PFSK-1 (cell line): ENCODE results near the gene LAMB1.

Experiments
- POLR2AphosphoS5 ChIP-seq: IDR thresholded peaks from 2 replicates; pipeline ENCODE4 v1.6.1; 2012; ENCODE audit warnings: low read depth, mild to moderate bottlenecking, control low read depth, low read length, moderate library complexity
- SIN3A ChIP-seq: IDR thresholded peaks from 2 replicates; pipeline ENCODE4 v1.6.1; 2012; ENCODE audit warnings: mild to moderate bottlenecking, low read length, moderate library complexity, borderline replicate concordance; ENCODE audit not compliant: insufficient read depth
- TAF1 ChIP-seq: IDR thresholded peaks from 2 replicates; pipeline ENCODE4 v1.6.1; 2012; ENCODE audit warnings: low read length, control low read depth, borderline replicate concordance; ENCODE audit not compliant: insufficient read depth
- TF ChIP-seq, protein P1 (sequence below), 2 experiments: IDR thresholded peaks; 2 replicates each; pipeline versions ENCODE4 v1.6.1 to v1.8.0; 2011 to 2012; ENCODE audit warnings: low read depth in 2 of 2, low read length in 2 of 2, control low read depth in 1 of 2, inconsistent platforms in 1 of 2, mild to moderate bottlenecking in 1 of 2, moderate library complexity in 1 of 2; ENCODE audit not compliant: insufficient read depth in 1 of 2

DNA sequence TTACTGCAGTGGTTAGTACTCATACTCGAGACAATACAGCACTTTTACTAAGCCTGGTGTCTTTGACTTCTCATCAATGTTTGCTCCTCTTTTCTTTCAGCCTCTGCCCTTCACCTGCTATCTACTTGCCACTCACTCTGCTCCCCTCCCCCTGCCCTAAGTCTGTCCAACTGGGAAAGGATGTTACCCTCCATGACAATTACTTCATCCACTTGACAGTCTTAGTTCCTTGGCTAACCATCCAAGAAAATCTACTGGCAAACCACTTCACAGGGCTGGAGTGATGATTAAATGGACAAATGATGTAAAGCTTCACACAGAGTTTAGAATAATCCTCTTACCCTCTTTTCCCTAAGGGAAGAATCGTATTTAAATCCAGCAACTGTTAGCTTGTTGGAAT lies 120.2 kb downstream of the LAMB1 start:
- TF ChIP-seq, protein P1, sequence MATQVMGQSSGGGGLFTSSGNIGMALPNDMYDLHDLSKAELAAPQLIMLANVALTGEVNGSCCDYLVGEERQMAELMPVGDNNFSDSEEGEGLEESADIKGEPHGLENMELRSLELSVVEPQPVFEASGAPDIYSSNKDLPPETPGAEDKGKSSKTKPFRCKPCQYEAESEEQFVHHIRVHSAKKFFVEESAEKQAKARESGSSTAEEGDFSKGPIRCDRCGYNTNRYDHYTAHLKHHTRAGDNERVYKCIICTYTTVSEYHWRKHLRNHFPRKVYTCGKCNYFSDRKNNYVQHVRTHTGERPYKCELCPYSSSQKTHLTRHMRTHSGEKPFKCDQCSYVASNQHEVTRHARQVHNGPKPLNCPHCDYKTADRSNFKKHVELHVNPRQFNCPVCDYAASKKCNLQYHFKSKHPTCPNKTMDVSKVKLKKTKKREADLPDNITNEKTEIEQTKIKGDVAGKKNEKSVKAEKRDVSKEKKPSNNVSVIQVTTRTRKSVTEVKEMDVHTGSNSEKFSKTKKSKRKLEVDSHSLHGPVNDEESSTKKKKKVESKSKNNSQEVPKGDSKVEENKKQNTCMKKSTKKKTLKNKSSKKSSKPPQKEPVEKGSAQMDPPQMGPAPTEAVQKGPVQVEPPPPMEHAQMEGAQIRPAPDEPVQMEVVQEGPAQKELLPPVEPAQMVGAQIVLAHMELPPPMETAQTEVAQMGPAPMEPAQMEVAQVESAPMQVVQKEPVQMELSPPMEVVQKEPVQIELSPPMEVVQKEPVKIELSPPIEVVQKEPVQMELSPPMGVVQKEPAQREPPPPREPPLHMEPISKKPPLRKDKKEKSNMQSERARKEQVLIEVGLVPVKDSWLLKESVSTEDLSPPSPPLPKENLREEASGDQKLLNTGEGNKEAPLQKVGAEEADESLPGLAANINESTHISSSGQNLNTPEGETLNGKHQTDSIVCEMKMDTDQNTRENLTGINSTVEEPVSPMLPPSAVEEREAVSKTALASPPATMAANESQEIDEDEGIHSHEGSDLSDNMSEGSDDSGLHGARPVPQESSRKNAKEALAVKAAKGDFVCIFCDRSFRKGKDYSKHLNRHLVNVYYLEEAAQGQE (IDR thresholded peaks at IDR 0.05; ENCODE audit: insufficient read depth in 1 of 2, low read depth in 2 of 2, low read length in 2 of 2), result no peak
- TF ChIP-seq POLR2AphosphoS5 (no peak), TAF1 (no peak), SIN3A (no peak)
